Hematopoietic multipotent progenitor cell treated with erythropoietin and hydrocortisone succinate and interleukin-3 and kit ligand, for 4 days (in vitro differentiated cells): Measurements from ENCODE around the gene AKT1S1.
"Not testable (repeated sequence)": the region's sequence is repeated elsewhere in the genome, so short reads cannot be mapped to it uniquely, and the experiment has no call there.

Source experiments
- DNase-seq: peaks from one replicate; pipeline ENCODE4 v3.0.0-alpha.2; 2015

AKT1S1 gene

GRCh38 chr19:49877020-49877878, at the start of gene AKT1S1, which contains the start of gene TBC1D17:
Gene AKT1S1, minus strand, starts transcription at chr19:49877355. Its CDS starts 4,060 bp downstream, at chr19:49873295.
Gene TBC1D17, plus strand, starts transcription at chr19:49877702. Its CDS starts 22 bp downstream, at chr19:49877724.
- DNase-seq = peak; percentile 100

GRCh38 chr19:49926515-49926914, 49.4 kb upstream of the AKT1S1 start:
- DNase-seq = no peak

- no peak for DNase-seq
Observed at GRCh38 chr19:49925486-49925885, 48.3 kb upstream of the AKT1S1 start.

- DNase-seq = not testable (repeated sequence)
Observed at GRCh38 chr19:49924881-49925210, 47.7 kb upstream of the AKT1S1 start.

GRCh38 chr19:49924004-49924880, 47.1 kb upstream of the AKT1S1 start:
- DNase-seq = no peak

- no peak for DNase-seq
Observed at GRCh38 chr19:49923055-49924003, 46.2 kb upstream of the AKT1S1 start.

- DNase-seq = peak; percentile 46
Observed at GRCh38 chr19:49921871-49922795, 45.0 kb upstream of the AKT1S1 start.

- no peak for DNase-seq
Observed at GRCh38 chr19:49920624-49921363, 43.6 kb upstream of the AKT1S1 start.

GRCh38 chr19:49918089-49918488, 40.9 kb upstream of the AKT1S1 start:
- DNase-seq = no peak

GRCh38 chr19:49916839-49917733, 39.9 kb upstream of the AKT1S1 start:
- DNase-seq = no peak

GRCh38 chr19:49915271-49915670, 38.1 kb upstream of the AKT1S1 start:
- no peak for DNase-seq

GRCh38 chr19:49913720-49914119, 36.6 kb upstream of the AKT1S1 start:
- DNase-seq = no peak

- DNase-seq = no peak
Observed at GRCh38 chr19:49912965-49913685, 36.0 kb upstream of the AKT1S1 start.

GRCh38 chr19:49911381-49912145, 34.4 kb upstream of the AKT1S1 start:
- peak; percentile 51 for DNase-seq

- no peak for DNase-seq
Observed at GRCh38 chr19:49910179-49910578, 33.0 kb upstream of the AKT1S1 start.

GRCh38 chr19:49908480-49909420, 31.6 kb upstream of the AKT1S1 start:
- no peak for DNase-seq
